Natural killer cell treated with Interleukin-12 subunit alpha and Interleukin-12 subunit beta and Interleukin-15 and Interleukin-18, amount 100 ng/mL, for 72 hours (primary cell): ENCODE measurements around the gene KCNC4. TPM values are rescaled to one million over a fixed set of nuclear protein-coding genes. Genes with fewer than 3 reads are reported as not detected.

Experiments used
- ATAC-seq, 2 donors: fragments of 150-1000 bp; cut with Tn5 transposase in 1 of 2; sonication (Bioruptor Pico), chemical (Tn5 transposase) in 1 of 2; 2 replicates each; pipeline ENCODE4 v1.10.0; 2021
- DNase-seq: peaks from one replicate; pipeline ENCODE4 v3.0.0; 2022; ENCODE audit warnings: low spot score
- H3K27ac Mint-ChIP-seq, 2 donors: 1 replicate in 1 of 2; 2 replicates in 1 of 2; pipeline ENCODE4 v1.8.0; 2022; ENCODE audit warnings: mixed read lengths in 2 of 2, mild to moderate bottlenecking in 1 of 2, moderate library complexity in 1 of 2
- H3K27me3 Mint-ChIP-seq, 2 donors: 1 replicate in 1 of 2; 2 replicates in 1 of 2; pipeline ENCODE4 v1.8.0; 2022; ENCODE audit warnings: mixed read lengths in 2 of 2
- H3K36me3 Mint-ChIP-seq: one replicate; pipeline ENCODE4 v1.8.0; 2022; ENCODE audit warnings: mixed read lengths
- H3K4me1 Mint-ChIP-seq, 2 donors: 1 replicate in 1 of 2; 2 replicates in 1 of 2; pipeline ENCODE4 v1.8.0; 2022; ENCODE audit warnings: low read depth in 2 of 2, mixed read lengths in 2 of 2, mild to moderate bottlenecking in 1 of 2
- H3K4me3 Mint-ChIP-seq: one replicate; pipeline ENCODE4 v1.8.0; 2022; ENCODE audit warnings: mixed read lengths
- H3K9me3 Mint-ChIP-seq: 2 replicates; pipeline ENCODE4 v1.8.0; 2022; ENCODE audit warnings: mixed read lengths
- total RNA-seq, 2 donors: library from RNA; stranded (reverse); gene quantifications; one replicate each; pipeline ENCODE4 v1.2.3, GENCODE V29; 2022

KCNC4 gene
- total RNA-seq, 2 donors from 2014 or later, result 0.88 to 2.1 TPM

DNA sequence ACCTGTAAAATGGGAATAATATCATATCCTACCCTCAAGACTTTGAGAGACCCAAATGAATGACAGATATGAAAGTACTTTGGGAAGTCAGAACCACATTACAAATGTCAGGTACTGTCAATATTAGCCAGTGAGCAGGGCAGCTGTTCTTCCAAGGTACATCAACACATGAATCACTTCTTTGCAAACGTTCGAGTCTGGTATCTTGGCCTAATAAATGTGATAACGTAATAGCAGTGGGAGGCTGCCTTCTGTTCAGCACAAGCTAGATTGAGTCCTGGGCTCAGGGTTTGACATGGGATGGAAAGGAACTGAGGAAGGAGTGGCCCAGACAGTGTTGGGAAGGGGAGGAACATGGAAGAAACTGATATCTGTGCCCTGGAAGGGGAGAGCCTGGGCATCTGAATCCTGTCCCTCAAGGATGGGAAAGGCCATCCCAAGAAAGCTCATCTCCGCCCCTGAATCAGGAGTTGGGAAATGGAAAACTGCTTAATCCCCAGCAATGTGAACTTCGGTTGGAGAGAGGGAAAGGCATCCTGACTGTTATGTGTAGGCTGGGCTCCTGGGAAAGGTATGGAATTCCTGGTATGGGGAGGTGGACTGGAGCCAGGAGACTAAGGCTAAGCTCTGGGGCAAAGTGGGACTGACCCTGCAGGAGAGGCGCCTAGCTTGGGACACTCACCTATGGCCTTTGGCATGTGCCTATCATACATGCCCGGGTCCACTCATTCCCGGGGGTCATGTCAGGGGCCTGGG lies 14.3 kb downstream of the KCNC4 start:
- H3K9me3 Mint-ChIP-seq, result no peaks in the 10 kb centered on the region
- H3K4me1 Mint-ChIP-seq, result no peaks in the 10 kb centered on the region
- no peak overlapping the region for H3K27ac Mint-ChIP-seq
- DNase-seq, result no peak
- no peaks in the 10 kb centered on the region for H3K27me3 Mint-ChIP-seq
- ATAC-seq, result no peak
- no peak overlapping the region for H3K4me3 Mint-ChIP-seq
- H3K36me3 Mint-ChIP-seq, result no peaks in the 10 kb centered on the region

DNA sequence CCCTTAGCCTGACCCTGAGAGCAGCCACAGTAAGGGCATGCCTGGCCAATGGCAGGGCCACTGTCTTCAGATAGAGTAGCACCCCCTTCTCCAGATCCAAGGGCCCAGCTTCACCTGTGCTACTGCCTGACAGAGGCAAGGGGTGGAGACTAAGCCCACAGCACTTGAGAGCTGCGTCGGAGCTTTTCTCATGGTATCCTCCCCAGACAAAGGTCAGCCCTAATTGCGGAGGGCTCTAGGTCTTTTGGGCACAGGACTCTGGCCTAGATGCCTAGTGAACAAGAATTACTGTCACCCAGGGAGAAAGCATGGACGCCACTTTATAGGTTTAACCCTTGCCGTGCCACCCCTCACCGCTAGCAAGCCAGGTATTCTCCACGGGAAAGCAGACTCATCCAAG lies 15.1 kb downstream of the KCNC4 start:
- H3K27ac Mint-ChIP-seq, result no peak overlapping the region
- no peaks in the 10 kb centered on the region for H3K4me1 Mint-ChIP-seq
- H3K4me3 Mint-ChIP-seq, result no peak overlapping the region
- H3K36me3 Mint-ChIP-seq, result no peaks in the 10 kb centered on the region
- H3K27me3 Mint-ChIP-seq, result no peaks in the 10 kb centered on the region
- DNase-seq (no peak), ATAC-seq (no peak)
- H3K9me3 Mint-ChIP-seq, result no peaks in the 10 kb centered on the region

DNA sequence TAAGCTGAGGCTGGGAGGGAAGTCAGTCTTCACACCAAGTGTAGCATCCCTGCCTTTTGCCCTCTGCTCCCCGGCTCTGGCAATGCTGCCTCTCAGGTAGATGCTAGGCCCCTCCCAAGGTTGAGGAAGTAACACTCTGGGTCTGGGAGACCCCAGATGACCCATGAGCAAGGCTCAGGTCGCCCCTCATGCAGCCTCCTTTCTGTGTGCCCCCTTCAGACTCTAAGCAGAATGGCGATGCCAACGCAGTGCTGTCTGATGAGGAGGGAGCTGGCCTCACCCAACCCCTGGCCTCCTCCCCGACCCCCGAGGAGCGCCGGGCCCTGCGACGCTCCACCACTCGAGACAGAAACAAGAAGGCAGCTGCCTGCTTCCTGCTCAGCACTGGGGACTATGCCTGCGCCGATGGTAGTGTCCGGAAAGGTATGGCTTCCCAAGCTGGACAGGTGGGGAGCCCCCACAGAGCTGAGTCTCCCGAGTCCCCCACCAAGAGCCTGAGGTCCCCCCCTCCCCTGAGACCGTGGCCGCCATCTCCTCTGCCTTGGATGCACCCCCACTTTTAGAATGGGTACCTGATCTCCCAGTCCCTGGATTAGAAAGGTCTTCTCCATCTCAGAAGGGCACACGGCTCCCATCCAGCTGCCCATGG lies 15.8 kb downstream of the KCNC4 start:
- Mint-ChIP-seq H3K27ac (no peak overlapping the region), H3K36me3 (no peaks in the 10 kb centered on the region), H3K4me1 (no peaks in the 10 kb centered on the region), H3K4me3 (no peak overlapping the region), H3K27me3 (no peaks in the 10 kb centered on the region), H3K9me3 (no peaks in the 10 kb centered on the region)
- ATAC-seq, result no peak
- no peak for DNase-seq

DNA sequence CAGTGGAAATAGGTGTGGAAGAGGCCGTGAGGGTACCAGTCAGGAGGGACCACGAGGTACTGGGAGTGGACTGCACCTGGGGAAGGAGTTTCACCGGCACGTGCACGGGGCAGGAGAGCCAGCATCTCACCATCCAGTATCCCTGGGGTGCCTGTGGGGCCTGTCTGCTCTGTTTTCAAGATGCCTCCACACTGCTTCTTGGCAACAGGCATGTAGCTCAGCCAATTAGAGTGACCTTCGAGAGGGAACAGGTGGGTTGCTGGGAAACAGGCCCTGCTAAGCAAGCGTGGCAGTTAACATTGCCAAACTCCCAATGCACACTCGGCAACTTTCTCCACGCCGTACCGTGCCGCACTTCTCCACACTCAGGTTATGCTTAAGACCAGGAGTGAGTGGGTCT lies 17.7 kb downstream of the KCNC4 start:
- H3K27ac Mint-ChIP-seq, result no peak overlapping the region
- no peak for DNase-seq
- H3K27me3 Mint-ChIP-seq, result no peaks in the 10 kb centered on the region
- no peaks in the 10 kb centered on the region for H3K36me3 Mint-ChIP-seq
- no peak for ATAC-seq
- H3K9me3 Mint-ChIP-seq, result no peaks in the 10 kb centered on the region
- H3K4me3 Mint-ChIP-seq, result no peak overlapping the region
- no peaks in the 10 kb centered on the region for H3K4me1 Mint-ChIP-seq

DNA sequence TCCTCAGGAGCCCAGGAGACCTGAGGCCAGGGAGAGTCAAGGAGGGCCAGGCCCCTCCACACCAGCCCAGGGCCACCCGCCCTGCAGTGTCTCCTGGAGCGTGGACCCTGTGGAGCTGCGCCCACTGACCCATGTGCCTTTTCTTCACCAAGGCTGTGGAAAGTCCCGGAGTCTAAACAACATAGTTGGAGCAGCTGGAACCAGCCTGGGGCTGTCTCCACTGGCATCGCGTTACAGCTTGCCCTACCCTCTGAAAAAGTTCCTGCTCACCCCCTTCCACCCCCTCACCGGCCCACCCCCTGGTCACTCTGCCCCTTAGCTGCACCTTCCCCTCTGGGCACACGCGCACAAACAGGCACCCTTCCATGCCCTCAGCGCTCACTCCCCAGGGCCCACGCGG lies 18.3 kb downstream of the KCNC4 start:
- H3K36me3 Mint-ChIP-seq, result no peaks in the 10 kb centered on the region
- no peak overlapping the region for H3K27ac Mint-ChIP-seq
- no peaks in the 10 kb centered on the region for H3K27me3 Mint-ChIP-seq
- no peaks in the 10 kb centered on the region for H3K9me3 Mint-ChIP-seq
- no peak for DNase-seq
- ATAC-seq, result no peak
- no peak overlapping the region for H3K4me3 Mint-ChIP-seq
- no peaks in the 10 kb centered on the region for H3K4me1 Mint-ChIP-seq

DNA sequence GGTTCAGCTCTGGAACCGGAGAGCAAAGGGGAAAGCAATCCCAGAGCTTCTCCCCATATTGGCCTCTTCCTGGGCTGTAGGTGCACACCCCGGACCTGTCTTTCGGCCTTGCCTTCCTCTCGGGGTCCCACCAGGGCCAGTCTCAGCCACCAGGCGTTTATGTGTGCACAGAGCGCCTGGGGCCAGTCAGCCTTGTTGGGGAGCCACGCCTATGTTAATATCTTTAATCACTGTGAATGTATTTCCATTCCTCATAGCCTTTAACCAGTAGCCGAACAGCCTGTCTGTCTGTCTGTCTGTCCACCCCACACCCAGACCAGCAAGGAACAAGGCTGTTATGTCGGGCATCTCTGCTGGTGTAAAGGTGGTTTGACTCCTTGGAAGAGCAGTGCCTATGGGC lies 18.8 kb downstream of the KCNC4 start:
- ATAC-seq, result no peak
- H3K27ac Mint-ChIP-seq, result no peak overlapping the region
- H3K4me1 Mint-ChIP-seq, result no peaks in the 10 kb centered on the region
- H3K27me3 Mint-ChIP-seq, result no peaks in the 10 kb centered on the region
- no peaks in the 10 kb centered on the region for H3K36me3 Mint-ChIP-seq
- DNase-seq, result no peak
- no peaks in the 10 kb centered on the region for H3K9me3 Mint-ChIP-seq
- H3K4me3 Mint-ChIP-seq, result no peak overlapping the region

DNA sequence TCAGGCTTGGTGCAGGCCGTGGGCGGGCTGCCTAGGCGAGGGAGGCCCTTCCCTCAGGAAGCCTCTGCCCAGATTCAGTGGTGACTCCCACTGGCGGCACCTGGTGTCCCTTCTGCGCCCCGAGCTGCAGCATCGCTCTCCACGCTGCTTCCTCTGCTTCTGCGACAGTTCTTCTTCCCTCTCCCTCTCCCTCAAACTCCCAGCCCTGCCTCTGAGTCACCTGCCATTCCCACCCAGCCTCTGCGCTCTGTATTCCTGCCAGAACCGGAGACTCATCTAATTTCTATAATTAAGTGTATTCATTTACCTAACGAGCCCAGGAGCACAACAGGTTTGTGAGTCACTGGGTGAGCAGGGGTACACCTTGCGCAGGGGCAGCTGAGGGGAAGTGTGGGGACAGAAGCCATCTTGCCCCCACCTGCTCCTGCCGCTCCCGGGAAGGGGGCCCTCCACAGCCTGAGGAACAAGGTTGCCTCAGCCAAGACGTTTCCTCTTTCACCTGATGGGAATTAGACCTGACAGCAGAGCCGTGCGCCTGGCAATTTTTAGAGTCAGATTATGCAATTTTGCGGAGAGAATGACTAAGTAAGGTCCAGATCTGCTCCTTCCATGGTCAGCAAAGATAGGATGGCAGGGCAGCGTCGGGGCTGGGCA lies 19.4 kb downstream of the KCNC4 start:
- Mint-ChIP-seq H3K27me3 (no peaks in the 10 kb centered on the region), H3K27ac (no peak overlapping the region), H3K36me3 (no peaks in the 10 kb centered on the region), H3K4me3 (no peak overlapping the region), H3K9me3 (no peaks in the 10 kb centered on the region), H3K4me1 (no peaks in the 10 kb centered on the region)
- ATAC-seq (no peak), DNase-seq (no peak)

DNA sequence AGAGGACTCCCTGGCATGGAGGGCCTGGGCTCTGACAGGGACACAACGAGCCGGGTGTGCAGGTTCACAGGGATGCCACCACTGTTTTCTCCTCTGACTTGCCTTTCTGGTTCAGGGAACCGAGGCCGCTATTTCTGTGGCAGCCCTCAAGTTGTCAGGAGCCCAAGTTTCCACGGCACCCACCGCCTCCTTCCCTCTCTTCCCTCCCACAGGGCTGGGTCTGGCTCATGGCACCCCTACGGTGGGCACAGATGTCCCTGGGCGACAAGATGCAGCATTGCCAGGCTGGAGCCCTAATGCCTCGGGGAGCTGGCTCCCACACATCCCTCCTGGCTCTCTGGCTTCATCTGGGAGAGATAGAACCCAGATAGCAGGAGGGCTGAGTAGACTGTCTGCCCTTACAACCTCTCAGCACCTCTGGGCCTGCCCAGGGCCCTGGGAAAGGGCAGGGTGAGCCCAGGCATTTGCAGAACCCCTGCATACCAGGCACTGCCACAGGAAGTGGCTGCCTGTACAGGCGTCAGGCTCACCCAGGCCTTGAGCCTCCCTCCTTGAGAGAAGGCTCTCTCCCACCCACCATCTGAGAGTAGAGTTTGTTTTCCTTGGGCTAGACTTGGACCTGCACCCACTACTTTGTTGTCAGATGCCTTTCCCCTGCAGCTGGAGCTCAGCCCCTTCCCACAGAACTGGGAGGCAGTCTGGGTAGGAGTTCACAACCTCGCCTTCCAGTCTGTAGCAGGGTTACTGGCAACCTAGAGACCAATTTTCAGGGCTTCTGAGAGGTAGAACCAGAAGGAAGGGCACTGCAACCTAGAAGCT lies 20.5 kb downstream of the KCNC4 start:
- Mint-ChIP-seq H3K27ac (no peak overlapping the region), H3K27me3 (no peaks in the 10 kb centered on the region), H3K36me3 (no peaks in the 10 kb centered on the region), H3K4me3 (no peak overlapping the region), H3K9me3 (no peaks in the 10 kb centered on the region), H3K4me1 (no peaks in the 10 kb centered on the region)
- DNase-seq (no peak), ATAC-seq (no peak)

DNA sequence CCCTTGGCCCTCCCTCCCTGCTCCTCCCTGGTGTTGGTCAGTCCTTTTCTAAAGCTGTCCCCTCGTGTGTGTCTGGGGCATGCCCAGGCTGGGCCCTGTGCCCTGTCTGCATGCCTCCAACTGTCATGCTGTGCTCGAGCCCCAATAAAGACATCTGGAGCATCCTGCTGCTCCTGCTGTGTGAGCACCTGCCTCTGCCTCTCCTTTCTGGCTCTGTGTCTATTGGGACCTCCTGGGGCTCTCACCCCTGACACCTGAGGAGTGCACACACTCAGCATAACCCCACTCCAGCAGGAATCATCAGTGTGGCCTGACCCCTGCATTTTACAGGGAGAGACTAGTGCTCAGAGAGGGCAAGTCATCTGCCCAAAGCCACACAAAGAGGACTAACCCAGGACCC lies 23.7 kb downstream of the KCNC4 start:
- no peak for ATAC-seq
- Mint-ChIP-seq H3K36me3 (no peaks in the 10 kb centered on the region), H3K27ac (no peak overlapping the region), H3K27me3 (peaks cover 0 to 6% of the 10 kb centered on the region in 2 donors), H3K4me3 (no peak overlapping the region), H3K4me1 (no peaks in the 10 kb centered on the region), H3K9me3 (no peaks in the 10 kb centered on the region)
- no peak for DNase-seq

DNA sequence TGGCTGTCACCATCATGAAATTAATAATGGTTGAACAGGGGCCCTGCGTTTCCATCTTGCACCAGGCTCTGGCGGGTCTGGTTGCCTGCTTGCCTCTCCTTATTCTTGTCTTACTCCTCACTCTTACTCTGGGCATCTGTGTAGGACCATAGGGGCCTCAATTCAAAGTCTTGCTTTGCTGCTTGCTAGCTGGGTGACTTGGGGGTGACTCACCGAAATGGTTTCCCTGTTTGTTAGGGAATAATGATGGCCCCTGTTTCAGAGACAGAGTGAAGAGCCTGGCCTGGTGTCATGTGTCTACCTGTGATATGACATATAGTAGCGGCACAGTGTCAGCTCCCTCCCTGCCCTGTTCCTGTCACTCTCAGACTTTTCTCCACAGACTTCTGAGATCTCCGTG lies 24.6 kb downstream of the KCNC4 start:
- peaks cover 0 to 12% of the 10 kb centered on the region in 2 donors for H3K27me3 Mint-ChIP-seq
- no peak for DNase-seq
- no peak overlapping the region for H3K27ac Mint-ChIP-seq

DNA sequence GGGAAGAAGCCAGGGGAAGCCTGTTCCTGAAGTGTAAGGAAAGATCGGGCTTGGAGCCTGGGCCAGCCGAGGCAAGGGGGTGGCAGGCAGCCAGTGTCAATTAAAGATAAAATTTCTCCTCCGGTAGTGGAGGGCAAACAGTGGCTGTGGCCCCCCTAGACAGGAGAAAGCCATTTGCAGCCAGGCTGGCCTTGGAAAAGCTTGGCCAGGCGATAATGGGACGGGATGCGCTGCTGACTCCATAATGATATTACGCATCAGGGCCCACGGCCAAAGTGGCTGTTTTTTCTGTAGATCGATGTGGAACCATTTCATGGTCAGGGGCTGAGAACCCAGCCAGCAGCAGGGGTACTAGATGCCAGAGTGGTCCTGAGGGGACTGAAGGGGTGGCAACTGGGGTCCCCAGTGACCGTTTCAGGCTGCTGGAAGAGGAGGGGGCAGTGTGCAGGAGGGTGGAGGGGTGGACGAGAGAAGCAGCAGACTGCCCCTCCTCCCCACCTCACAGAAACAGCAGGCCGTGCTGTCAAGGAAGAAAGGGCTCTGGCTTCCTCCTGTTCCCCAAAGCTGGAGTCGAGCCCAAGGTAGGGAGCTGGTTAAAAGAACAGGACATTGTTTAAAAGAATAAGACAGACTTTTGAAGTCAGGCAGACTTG lies 25.2 kb downstream of the KCNC4 start:
- ATAC-seq (no peak), DNase-seq (no peak)
- H3K4me1 Mint-ChIP-seq, result peaks cover 0 to 3% of the 10 kb centered on the region in 2 donors
- peaks cover 0 to 14% of the 10 kb centered on the region in 2 donors for H3K27me3 Mint-ChIP-seq
- H3K36me3 Mint-ChIP-seq, result no peaks in the 10 kb centered on the region
- H3K4me3 Mint-ChIP-seq, result no peak overlapping the region
- no peaks in the 10 kb centered on the region for H3K9me3 Mint-ChIP-seq
- peak overlapping the region in 1 of 2 donors; percentile 18 for H3K27ac Mint-ChIP-seq

More for the DNA sequence above, 24.6 kb downstream of the KCNC4 start:
- Mint-ChIP-seq H3K36me3 (no peaks in the 10 kb centered on the region), H3K4me1 (peaks cover 0 to 1% of the 10 kb centered on the region in 2 donors), H3K4me3 (no peak overlapping the region), H3K9me3 (no peaks in the 10 kb centered on the region)
- ATAC-seq, result no peak

DNA sequence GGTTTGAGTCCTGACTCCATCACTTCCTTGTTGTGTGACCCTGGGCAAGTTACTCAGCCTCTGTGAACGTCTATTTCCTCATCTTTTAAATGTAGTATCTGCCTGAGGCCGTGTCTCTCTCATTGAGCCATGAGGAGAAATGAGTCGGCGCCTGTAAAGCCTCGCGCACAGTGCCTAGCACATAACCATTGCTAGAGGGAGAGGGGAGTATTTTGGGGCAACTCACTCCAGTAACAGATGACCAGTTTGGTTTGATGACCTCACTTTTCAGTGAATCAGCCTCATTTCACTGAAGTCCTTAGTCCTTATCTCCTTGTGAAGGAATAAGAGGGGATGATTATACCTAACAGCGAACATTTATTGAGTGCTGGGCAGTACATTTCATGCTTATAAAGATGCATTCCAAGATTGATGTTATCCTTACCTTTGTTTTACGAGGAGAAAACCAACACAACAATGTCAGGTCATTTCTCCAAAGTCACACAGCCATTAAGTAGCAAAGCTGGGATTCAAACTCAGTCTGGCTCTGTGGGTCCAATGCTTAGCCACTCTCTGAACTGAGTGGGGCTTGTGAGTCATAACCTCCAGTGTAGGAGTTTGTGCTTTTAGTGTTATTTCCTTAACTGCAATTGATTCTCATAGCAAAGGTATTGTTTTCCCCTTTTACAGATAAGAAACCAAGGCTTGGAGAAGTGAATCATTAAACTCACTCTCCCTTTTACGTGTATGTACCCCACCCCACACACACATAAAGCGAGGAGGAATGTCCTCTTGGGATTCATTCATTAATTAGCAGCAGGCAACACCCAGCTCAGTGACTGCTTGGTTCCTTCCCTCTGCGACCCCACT lies 25.9 kb downstream of the KCNC4 start:
- Mint-ChIP-seq H3K4me1 (peaks cover 0 to 3% of the 10 kb centered on the region in 2 donors), H3K4me3 (no peak overlapping the region), H3K36me3 (no peaks in the 10 kb centered on the region), H3K27me3 (peaks cover 0 to 14% of the 10 kb centered on the region in 2 donors), H3K27ac (peak overlapping the region; percentile 18 to 33), H3K9me3 (no peaks in the 10 kb centered on the region)
- DNase-seq, result no peak
- peak in 1 of 2 donors; percentile 75 for ATAC-seq
